Ammon's horn (tissue), 1 donor: ENCODE results near the gene LRRC47.
A peak's percentile ranks its signal among the peaks of the same experiment; 100 is the strongest.

Experiments
- DNase-seq: peaks from one replicate; pipeline ENCODE4 v3.0.0-alpha.2; 2016; ENCODE audit warnings: low spot score

The LRRC47 gene

DNA sequence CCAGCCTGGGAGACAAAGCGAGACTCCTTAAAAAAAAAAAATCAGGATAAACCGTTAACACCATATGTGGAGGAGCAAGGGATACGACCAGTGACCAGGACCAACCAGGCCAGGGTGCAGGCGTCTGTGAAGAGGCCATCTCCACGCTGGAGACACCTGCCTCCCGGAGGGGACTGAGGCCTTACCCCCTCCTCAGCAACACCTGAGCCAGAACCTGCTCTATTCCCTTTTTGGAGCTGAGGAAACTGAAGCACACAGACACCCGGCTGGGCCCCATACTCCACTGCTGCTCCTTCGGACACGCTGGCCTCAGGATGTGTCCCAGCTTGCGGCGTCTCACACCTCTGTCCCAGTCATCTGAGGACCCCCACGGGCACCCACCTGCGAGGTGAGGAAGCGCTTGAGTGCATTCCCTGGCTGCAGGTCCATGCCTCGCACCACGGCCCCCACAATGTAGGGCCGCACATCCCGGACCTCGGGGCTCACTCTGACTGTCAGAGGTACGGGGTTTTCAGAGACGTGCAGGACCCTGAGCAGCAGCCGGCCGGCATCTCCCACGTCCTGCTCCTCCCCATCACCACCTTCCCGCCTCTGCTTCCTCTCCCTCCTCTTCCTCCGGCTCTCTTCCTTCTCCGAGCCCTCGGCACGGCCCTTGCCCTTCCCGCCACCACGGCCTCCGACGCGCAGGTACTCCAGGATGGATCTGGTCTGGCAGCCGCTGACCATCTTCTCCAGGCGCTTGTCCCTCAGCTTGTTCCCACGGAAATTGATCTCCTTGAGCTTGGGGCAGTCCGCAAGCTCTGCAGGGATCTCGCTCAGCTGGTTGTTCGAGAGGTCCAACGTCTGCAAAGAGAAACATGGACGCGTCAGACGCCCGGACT, 9.6 kb downstream of the LRRC47 start:
- no peak for DNase-seq

DNA sequence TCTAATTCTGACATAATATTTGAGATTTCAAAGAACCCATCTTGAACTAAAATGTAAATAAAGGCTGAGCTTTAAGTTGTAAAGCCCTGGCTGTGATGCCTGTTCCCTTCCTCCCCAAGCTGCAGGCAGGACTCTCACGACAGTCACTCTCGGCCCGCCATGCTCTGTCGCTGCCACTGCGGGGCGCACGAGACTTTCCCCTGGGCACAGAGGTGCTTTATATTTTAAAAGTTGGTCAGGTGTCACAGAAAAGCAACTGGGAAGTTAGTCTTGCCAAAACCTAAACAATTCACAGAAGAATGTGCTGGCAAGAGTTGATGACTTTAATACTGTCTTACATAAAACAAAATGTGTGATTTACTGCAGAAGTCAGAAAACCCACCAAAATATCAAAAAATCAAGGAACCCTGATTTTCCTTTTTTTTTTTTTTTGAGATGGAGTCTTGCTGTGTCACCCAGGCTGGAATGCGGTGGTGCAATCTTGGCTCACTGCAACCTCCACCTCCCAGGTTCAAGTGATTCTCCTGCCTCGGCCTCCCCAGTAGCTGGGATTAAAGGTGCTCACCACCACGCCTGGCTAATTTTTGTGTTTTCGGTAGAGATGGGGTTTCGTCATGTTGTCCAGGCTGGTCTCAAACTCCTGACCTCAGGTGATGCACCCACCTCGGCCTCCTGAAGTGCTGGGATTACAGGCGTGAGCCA, 10.7 kb downstream of the LRRC47 start:
- DNase-seq, result no peak

DNA sequence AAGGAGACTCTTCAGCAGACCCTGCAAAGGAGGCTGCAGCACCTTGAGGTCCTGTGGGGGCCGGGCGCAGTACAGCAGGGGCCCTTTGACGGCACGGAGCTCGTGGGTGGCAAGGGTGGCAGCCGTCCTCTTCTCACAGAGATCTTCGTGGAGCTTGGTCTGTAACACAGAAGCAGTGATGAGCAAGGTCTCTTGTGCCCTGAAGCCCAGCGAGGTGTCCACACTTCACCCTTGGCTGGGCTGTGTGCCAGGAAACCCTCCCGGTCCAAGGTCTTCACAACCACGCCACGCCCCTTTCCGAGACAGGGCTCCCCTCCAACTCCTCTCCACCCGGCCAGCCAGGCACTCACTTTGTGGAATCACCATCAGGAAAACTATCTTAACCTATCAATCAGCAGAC, 11.3 kb downstream of the LRRC47 start:
- no peak for DNase-seq

DNA sequence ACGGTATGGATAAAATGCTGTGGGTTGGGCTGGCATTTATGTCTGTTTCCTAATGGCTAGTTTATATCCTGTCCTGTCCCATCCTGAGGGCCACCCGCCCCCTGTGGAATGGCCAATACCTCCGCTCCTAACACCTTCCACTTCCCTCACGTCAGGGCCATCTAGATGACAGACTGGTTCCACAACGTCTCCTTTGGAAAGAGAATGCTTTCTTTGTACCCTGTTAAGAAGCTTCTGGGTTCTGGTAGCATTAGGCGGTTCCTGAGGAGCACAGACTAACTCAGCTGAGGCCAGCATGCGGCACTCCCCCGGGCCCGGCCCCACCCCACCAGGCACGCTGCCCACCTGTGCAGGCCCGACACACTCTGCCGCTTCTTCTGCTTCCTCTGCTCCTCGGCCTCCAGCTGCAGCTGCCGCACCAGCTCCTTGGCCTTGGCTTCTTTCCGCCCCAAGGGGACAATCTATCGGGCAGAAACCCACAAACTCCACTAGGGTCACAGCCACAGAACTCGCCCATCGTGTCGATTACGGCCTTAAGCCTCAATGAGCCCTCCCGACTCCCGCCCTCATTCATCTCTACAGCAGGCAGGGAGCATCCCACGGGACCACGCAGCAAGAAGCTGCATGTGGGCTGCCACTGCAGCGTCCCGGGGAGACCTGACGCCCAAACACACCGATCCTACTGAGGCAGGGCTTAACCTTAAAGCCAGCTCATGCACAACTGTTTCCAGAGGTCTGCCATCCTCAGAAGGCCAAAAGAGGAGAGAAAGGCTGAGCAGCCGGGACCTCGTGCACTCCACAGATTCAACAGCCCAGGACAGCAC, 12.4 kb downstream of the LRRC47 start:
- DNase-seq, result no peak

DNA sequence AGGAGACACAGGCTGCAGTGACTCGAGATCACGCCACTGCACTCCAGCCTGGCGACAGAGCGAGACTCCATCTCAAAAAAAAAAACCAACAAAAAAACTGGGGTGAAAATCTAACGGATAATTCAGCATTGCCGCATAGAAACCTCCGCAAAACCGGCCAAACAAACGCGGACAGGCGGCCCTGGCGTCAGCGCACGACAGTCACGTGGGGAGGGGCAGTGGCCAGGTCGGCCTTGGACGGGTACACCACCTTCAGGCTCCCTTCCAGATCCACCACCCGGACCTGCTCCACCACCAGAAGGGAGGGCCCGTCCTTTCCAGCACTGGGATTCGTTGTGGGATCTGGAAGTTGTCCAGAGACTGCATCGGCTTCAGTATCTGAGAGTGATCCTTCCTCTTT, 15.4 kb downstream of the LRRC47 start:
- no peak for DNase-seq

DNA sequence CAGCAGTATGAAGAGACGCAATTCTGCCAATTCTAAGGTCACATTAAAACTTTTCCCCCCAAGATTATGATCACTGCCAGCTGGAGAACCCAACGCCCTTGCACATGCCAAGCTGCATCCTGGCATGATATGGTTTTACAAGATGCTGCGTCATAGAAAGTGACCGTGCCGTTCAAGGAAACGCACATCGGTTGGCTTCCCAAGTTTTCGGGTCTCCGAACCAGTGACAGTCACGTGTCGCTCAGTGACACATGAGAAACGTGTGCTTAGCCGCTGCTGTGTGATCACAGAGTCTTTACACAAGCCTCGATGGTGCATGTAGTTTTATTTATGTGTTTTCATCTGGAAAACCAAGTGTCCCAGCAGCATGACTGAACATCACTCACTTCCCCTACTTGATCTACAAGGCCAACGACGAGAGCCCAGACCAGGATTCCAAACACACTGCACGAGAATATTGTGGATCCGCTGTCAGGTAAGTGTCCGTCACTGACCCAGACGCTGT, 16.3 kb downstream of the LRRC47 start:
- no peak for DNase-seq

DNA sequence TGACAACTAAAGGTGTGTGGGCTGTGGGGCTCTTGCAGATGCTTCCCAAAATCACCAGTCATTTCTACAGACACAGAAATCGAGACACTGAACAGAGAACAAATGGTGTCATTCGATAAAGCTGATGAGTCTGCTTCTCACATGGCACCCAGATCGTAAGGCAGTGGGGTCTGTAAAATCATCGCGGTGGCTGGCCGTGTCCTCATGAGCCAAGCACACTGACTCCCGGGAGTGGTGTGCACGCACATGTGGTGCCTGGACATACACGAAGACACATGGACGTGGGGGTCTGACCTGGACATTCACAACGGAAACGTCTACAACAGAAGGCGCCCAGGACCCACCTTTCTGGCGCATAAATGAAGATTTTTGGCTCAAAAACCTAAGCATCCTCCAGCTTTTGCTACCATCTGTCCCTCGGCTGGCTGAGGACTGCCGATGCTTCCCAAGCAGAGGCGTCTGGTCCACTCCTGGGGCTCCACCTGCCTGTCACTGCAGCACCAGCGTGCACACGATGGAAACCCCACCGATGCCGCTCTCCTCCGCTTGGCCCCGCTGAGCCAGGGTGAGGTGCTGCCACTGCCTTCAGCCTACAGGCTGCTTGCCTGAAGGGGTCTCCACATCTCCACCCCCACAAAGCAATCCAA, 16.9 kb downstream of the LRRC47 start:
- no peak for DNase-seq

DNA sequence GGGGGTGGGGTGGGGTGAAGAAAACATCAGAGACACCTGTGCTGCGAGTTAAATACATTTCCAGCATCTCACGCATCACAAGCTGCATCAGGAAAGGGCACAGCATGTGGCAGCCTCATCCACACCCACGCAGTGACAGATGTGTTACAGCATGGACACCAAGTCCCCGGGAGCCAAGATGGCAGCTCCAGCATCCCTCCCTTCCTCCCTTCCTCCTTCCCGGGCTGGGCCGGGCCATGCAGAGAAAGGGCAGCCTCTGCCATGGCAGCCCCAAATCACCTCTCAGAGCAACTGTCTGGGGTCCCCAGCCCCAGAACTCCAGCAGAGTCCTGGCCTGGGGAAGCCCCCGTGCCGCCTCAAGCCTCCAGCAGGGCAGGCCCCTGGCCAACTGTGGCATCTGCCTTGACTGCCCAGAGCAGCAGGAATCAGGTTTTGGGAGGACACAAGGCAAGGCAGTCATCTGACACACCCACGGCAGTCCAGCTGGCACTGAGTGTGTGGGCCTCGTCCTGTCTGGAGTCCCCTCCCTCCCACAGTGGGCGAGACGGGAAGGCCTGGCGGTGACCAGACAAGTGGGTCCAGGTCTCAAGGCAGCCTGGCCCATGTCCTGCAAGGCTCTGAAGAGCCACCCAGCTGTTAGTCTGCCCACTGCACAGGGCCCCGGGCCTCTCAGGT, 17.6 kb downstream of the LRRC47 start:
- DNase-seq, result no peak

DNA sequence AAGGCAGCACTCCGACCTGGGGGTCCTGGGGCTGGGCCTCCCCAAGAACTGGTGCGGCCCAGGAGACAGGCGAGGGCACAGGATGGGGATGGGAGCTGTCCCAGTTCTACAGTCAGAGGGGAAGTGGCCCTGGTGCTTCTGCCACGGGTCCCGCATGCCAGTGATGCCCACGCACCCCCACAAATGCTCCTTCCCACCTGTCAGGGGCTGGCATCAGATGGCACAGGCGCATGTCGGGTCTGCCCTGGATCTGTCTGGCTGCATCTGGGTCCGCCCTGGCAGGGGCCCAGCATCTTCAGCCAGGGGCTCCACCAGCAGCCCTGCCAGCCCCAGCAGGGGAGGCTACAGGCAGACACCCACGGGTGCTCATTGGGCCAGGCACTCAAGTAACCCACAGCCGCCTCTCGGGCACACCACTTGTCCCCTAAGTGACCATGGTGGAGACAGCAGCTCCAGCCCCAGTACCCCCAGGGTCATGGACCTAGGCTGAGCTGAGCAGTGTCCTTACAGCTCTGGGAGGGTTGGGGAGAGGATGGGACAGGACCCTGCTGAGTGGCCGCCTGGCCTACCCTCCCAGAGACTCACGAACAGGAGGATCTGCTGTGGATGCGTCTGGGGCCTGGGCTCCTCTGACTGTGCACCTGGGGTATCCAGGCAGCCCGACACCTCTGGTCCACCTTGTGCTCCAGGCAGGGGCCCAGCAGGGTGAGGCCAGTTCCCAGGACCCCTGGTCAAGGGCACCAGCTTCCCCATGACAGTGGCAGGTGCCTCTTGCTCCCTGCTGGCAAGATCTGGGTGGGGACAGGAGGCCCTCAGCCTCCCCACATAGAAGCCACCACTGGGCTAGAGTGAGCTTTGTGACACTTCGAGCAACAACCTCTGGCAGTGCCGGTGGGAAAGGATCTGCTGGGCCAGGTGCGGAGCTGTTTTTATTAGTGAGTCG, 18.4 kb downstream of the LRRC47 start:
- no peak for DNase-seq

DNA sequence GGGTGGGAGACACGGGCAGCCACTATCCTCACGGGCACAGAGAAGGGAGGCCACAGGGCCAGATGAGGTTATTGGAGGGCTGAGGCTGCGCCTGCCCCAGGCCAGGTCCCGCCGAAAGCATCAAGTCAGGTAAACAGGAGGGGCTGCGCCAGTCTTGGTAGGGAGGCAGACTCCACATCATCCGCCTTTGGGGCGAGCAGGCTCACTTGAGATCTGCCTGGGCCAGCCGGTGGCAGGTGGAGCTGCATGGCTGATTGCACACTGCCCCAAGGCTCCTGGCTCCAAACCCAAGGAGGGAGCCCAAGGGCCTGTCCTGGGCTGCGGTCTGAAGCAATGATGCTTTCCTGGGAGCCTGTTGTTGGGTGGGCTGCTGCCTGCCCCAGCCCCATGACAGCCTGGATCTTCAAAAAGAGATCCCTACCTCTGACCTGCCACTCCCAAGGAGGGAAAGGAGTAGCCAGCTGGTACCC, 19.2 kb downstream of the LRRC47 start:
- DNase-seq, result no peak

DNA sequence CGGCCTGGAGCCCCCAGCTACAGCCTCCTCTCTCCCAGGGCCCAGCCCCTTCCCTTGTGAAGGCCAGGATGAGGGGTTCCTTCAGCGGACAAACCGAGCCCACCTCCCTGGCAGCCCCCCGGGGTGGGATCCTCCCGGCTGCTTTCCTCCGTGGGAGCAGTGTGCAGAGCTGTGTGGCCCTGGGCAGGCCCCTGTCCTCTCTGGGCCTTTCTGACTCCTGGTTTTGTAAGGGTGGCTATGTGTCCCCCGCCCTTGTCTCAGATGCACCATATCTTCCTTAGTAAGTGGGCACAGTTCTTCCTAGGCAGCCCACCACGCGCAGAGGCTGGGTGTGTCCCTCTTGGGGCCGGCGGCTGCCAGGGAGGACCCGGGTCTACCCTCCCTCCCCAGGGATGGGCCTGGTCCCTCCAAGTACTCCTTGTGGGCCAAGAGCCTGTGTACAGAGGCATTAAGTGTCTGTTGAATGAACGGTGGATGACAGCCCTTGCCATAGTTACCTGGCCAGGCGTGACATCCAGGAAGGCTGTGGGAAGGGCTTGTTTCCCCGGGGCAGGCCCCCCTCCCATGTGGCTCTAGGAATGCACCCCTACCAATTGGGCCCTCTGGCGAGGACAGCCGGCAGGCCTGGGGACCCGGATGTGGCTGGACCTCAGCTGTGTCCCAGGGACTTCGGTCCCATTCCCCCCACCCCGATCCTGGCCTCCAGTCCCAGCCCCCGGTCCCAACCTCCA, 19.9 kb downstream of the LRRC47 start:
- DNase-seq, result no peak

DNA sequence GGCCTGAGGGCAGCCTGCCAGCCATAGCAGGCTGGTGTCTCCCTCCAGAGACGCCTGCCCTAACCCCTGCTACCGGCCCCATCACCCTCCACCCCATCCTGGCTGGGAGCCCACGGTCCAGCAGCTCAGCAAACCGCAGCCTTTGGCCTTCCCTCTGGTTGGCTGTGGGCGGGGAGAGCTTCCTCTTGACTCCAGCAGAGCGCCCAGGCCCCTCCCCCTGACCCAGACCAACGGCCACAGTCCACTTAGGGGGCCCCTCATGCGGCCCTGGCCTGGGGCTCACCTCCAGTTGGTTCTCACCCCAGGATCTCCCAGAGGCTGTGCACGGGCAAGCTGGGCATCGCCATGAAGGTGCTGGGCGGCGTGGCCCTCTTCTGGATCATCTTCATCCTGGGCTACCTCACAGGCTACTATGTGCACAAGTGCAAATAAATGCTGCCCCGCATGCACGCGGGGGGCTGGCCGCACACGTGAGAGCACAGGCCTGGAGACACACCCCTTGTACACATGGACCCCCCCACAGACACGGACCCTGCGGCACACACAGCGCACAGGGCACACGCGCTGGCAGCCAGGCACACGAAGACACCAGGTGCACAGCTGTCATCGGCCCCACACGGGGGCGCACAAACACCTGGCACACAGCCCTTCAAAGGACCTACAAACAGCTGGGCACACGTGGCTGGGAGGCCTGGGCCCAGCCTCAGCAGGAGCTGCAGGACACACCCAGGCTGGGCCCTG, 20.6 kb downstream of the LRRC47 start:
- DNase-seq, result peak; percentile 65

DNA sequence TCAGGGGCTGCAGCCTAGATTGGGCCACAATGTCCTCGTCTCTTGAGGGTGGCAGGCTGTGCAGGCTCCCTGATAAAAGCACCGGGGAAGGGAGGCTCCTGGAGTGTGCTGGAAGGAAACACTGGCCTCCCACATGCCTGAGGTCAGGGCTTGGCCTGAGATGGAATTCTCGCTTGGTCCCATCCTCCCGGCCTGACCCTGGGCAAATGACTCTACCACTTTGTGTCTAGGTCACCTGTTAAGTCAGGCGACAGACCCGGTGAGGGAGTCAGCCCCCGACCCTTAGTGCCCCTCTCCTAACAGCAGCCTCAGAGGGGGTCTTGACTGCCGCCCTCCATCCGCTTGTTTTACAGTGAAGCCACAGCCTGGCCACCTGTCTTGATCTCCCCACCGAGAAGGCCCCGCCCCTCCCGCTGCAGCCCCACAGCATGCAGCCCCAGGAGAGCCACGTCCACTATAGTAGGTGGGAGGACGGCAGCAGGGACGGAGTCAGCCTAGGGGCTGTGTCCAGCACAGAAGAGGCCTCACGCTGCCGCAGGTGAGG, 21.3 kb downstream of the LRRC47 start:
- no peak for DNase-seq

DNA sequence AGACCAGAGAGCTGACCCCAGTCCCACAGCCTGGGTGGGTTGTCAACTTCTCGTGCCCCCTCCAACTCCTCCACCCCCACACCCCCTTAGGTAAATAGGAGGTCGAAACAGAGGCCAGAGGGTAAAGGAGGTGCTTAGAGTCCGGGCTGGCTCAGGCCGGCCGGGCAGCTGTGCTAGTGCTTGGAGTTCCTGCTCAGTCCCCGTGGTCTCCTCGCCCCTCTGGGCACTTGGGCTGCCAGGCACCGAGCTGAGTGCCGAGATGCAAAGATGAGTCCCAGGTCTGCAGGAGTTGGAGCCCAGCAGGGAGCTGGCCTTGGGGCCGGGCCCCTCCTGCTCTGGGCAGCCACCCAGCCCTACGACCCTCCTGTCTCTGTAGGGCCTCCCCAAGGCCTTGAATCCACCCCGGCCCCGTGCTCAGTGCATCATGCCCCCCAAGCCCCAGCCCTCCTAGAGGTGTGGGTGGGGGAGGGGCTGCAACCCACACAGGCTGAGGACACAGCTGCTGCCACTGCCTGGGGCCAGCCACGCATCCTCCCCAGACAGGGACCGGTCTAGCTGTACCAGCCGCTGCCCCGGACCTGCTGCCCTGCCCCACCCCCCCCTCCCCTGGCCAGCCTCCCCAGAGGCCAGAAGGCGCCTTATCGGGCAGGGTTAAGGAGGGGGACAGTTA, 21.9 kb downstream of the LRRC47 start:
- DNase-seq, result no peak

DNA sequence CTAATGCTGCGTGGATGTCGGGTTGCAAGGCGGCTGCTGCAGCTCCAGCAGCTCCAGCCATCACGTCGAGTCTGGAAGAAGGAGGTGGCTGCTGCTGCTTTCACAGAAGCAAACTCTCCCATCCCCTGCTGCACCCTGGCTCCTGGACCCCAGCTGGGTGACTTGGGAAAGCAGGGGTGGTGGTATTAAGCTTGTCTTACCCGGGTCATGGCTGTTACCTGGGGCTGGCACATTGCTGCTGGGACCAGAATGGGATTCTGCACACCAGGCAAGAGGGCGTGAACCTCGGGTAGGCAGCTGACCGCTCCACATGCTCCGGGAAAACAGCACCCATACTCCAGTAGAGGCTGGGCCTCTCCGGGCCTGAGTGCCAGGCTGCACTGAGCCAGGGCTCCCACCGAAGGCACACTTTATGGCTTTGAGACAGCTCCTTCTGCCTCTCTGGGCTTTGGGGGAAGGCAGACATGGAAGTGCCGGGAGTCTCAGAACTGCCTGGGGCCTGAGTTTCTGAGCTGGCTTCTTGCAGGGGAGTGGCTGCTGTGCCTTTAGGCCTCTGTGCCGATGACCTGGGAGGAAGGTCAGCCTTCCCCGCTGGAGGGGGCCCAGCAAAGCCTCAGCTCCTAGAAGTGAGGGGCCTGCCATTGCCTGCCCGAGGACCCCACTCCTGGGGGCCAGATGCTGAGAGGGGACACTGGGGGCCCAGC, 22.6 kb downstream of the LRRC47 start:
- no peak for DNase-seq

DNA sequence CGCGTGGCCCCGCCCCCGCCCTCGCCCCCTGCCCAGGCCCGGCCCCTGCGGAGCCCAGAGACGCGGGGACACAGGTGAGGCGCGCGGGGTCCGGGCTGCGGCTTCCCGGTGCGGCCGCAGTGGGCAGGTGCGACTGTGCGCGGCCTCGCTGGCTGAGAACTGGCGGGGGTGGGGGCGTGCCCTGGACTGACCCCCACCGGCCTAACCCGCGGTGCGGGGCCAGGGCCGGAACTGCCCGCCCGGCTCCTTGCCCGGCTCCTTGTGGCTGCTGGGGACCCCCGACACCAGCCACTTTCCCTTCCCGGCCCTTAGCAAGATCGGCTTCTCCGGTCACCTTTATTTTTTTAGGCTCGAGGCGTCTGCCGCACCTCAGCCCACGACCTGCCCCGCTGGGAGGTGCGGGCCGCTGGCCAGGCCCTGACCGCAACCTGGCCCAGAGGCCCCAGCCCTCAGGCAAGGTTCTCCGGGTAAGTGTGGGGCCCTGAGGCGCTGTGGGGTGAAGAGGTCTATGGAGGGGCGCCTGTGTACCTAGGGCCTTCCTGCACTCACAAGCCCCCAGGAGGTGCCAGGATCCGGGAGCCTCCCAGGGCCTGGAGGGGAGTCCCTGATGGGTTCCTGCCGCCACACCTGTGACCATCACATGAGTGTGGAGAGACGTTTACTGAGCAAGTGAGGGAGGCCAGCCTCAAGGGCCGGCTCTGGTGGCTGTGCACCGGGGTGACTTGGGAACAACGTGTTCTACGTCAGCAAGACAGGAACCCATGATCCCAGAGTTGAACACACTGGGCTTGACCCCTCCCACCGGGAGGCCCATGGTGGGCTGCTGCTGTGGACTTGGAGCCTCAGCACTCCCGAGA, 23.4 kb downstream of the LRRC47 start, which contains the start of gene SMIM1:
Gene SMIM1, plus strand, starts transcription at position 35 of the 857 bp plus-strand sequence. CDS start 2,625 bp downstream, outside the sequence.
- no peak for DNase-seq
